Fibroblast of peridontal ligament (primary cell): Measurements from ENCODE around the gene SGCA.
A peak's percentile ranks its signal among the peaks of the same experiment; 100 is the strongest.

ENCODE experiments used
- DNase-seq: peaks from one replicate; pipeline ENCODE4 v3.0.0-alpha.2; 2010; ENCODE audit errors: extremely low read depth

Gene SGCA

GRCh38 chr17:50181591-50182560, 16.1 kb downstream of the SGCA start:
- peak; percentile 75 for DNase-seq

- peak; percentile 59 for DNase-seq
Observed at GRCh38 chr17:50182783-50183420, 17.1 kb downstream of the SGCA start.

DNA sequence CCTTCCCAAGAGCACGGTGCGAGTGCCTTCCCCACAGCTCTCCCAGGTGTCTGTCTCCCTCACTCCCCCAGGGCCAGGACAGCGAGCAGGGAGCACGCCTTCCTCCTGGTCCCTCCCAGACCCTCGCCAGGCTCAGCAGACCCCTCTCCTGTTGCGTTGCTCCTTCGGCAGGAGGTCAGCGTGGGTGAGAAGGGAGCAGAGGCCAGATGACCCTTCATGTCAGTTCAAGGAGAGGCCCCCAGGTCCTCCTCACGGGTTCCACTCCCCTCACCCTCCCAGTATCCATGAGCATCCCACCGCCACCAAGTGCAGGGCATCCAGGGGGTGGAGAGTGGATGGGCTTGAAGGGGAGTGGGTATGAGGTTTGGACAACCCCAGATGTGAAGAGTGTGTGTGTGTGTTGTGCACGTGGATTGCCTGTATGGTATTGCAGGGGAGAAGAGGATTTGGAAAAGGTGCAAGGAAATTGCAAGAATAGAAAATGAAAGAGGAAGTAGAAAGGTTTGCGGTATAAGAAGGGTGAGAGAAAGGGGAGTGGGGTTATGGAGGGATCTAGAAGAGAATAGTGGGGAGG, 17.7 kb downstream of the SGCA start:
- peak; percentile 70 for DNase-seq

DNA sequence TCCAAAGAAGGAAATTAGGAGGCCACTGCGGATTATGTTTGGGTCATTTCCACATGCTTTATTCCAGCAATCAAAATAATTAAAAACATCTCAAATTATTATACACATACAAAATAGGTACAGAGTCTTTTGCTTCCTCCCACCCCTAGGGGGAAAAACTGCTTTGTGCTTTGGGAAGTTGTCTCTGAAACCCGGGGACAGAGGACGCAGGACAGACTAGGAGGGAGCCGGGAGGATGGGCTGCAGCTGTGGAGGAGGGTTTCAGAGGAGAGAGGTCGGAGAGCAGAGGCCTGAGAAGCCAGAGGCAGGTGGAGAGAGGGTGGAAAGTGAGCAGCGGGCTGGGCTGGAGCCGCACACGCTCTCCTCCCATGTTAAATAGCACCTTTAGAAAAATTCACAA, 18.3 kb downstream of the SGCA start:
- peak; percentile 56 for DNase-seq

GRCh38 chr17:50184611-50185398, 19.0 kb downstream of the SGCA start:
- DNase-seq = peak; percentile 66

DNA sequence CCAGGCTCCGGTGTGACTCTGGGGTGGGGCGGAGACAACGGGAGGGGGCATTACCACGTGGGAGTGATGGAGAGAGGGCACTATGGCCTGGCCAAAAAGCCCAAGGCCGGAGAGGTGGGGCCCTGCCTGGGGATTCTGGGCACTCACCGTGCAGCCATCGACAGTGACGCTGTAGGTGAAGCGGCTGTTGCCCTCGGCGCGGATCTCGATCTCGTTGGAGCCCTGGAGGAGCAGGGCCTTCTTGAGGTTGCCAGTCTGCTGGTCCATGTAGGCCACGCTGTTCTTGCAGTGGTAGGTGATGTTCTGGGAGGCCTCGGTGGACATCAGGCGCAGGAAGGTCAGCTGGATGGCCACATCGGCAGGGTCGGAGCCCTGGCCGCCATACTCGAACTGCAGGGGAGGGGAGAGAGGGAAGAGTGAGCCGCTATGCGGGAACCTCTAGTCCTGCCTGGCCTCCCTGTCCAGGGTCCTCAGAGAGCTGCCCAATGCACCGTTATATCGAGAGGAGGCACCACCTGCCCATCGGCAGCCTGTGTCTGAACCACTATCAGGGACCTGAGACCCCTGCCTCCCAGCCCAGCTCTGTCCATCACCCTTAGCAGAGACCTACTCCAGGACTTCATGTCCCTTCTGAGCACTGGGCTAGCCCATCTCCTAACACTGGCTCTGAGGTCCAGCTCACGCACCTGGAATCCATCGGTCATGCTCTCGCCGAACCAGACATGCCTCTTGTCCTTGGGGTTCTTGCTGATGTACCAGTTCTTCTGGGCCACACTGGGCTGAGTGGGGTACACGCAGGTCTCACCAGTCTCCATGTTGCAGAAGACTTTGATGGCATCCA, 20.0 kb downstream of the SGCA start:
- DNase-seq = peak; percentile 59

DNA sequence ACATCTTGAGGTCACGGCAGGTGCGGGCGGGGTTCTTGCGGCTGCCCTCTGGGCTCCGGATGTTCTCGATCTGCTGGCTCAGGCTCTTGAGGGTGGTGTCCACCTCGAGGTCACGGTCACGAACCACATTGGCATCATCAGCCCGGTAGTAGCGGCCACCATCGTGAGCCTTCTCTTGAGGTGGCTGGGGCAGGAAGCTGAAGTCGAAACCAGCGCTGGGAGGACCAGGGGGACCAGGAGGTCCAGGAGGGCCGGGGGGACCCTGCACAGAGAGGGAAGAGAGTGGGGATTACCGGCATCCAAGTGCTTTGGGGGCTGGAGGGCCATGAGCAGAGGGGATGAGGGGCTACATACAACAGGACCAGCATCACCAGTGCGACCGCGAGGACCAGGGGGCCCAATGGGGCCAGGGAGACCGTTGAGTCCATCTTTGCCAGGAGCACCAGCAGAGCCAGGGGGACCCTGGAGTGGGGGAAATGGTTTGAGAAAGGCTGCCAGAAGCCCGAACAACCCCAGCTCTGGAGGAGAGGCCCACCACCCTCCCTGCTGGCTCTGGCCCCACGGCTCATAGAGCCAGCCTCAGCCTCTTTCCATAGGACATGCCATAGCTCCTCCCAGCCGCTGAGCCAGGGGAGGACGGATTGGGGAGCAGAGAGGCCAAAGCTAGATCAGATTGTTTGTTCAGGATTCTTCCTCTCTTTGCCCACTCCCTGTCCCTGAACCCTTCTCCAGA, 21.0 kb downstream of the SGCA start:
- peak; percentile 83 for DNase-seq

DNA sequence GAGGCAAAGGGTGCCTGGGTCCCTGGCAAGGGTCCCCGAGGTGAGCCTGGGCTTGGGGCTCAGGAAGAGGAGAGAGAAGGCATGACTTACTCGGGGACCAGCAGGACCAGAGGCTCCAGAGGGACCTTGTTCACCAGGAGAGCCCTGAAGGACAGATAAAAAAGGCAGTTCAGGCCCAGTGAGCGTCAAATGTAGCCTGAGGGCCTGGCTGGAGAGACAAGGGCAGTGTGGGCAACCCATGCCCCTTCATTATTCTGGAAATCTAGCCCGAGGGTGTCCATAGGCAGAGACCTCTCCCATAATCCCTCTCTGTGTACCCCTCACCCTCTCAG, 21.6 kb downstream of the SGCA start:
- DNase-seq = peak; percentile 82

- DNase-seq = peak; percentile 81
Observed at GRCh38 chr17:50187751-50188530, 22.1 kb downstream of the SGCA start.

DNA sequence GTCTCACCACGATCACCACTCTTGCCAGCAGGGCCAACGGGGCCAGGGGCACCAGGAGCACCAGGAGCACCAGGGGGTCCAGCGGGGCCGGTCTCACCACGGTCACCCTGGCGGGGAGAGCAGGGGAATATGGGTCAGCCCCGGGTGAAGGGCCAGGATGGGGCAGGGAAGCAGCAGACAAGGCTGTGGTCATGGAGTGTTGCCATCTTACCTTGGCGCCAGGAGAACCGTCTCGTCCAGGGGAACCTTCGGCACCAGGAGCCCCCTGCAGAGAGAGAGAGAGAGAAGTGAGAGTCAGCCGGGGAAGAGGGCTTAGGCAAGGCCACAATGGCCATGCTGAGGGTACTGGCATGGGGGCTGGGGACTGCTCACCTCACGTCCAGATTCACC, 22.7 kb downstream of the SGCA start:
- peak; percentile 66 for DNase-seq

GRCh38 chr17:50188921-50189549, 23.2 kb downstream of the SGCA start:
- peak; percentile 70 for DNase-seq

GRCh38 chr17:50189550-50190292, 23.9 kb downstream of the SGCA start:
- peak; percentile 67 for DNase-seq

- no peak for DNase-seq
Observed at GRCh38 chr17:50190293-50190602, 24.4 kb downstream of the SGCA start.

GRCh38 chr17:50190603-50191358, 25.0 kb downstream of the SGCA start:
- DNase-seq = peak; percentile 71

- peak; percentile 48 for DNase-seq
Observed at GRCh38 chr17:50191359-50192143, 25.7 kb downstream of the SGCA start.

GRCh38 chr17:50192144-50192617, 26.4 kb downstream of the SGCA start:
- DNase-seq = no peak
